Gastroesophageal sphincter (tissue), 4 donors: ENCODE data around the gene MRPL11. TPM values are rescaled to one million over a fixed set of nuclear protein-coding genes. Genes with fewer than 3 reads are reported as not detected.
"Not testable (repeated sequence)": the region's sequence is repeated elsewhere in the genome, so short reads cannot be mapped to it uniquely, and the experiment has no call there.

Experiments used
- ATAC-seq: fragments of 150-250 bp; one replicate; pipeline ENCODE4 v1.9.1; 2016; ENCODE audit warnings: mild to moderate bottlenecking, moderate library complexity
- H3K27ac ChIP-seq, 4 donors: fragments of 200-600 bp; sonication (generic) in 3 of 4; 1 replicate in 3 of 4; 2 replicates in 1 of 4; pipeline ENCODE4 v1.5.1; 2016 to 2019
- H3K27me3 ChIP-seq: fragments of 200-600 bp; sonication (generic); one replicate; pipeline ENCODE4 v1.5.1; 2019
- H3K36me3 ChIP-seq, 2 donors: fragments of 200-600 bp; sonication (generic); one replicate each; pipeline ENCODE4 v1.5.1; 2019; ENCODE audit warnings: control low read depth in 1 of 2
- H3K4me1 ChIP-seq, 3 donors: fragments of 200-600 bp; sonication (generic); 1 replicate in 2 of 3; 2 replicates in 1 of 3; pipeline ENCODE4 v1.5.1; 2016 to 2019; ENCODE audit warnings: control low read depth in 2 of 3
- H3K4me3 ChIP-seq, 2 donors: fragments of 200-600 bp; sonication (generic); one replicate each; pipeline ENCODE4 v1.5.1; 2019; ENCODE audit warnings: mild to moderate bottlenecking in 1 of 2, moderate library complexity in 1 of 2
- H3K9me3 ChIP-seq, 3 donors: fragments of 200-600 bp; sonication (generic); one replicate each; pipeline ENCODE4 v1.5.1; 2017 to 2019; ENCODE audit warnings: control low read depth in 2 of 3
- CTCF ChIP-seq, 4 experiments: fragments of 200-600 bp in 2 of 4; fragments of 450-650 bp in 2 of 4; sonication (generic) in 1 of 4; IDR thresholded peaks; one replicate each; pipeline ENCODE4 v1.5.1; 2017 to 2019; ENCODE audit warnings: antibody characterized with exemption in 4 of 4, mild to moderate bottlenecking in 2 of 4, moderate library complexity in 2 of 4
- EP300 ChIP-seq: sonication (generic); formaldehyde crosslinking; IDR thresholded peaks from one replicate; pipeline ENCODE4 v1.6.1; 2017; ENCODE audit warnings: antibody characterized with exemption, mild to moderate bottlenecking
- POLR2A ChIP-seq, 2 donors: fragments of 450-650 bp; IDR thresholded peaks; one replicate each; pipeline ENCODE4 v1.6.1; 2017; ENCODE audit warnings: antibody characterized with exemption in 2 of 2, mild to moderate bottlenecking in 2 of 2, moderate library complexity in 1 of 2
- POLR2AphosphoS5 ChIP-seq: sonication (generic); formaldehyde crosslinking; IDR thresholded peaks from one replicate; pipeline ENCODE4 v1.6.1; 2017; ENCODE audit warnings: antibody characterized with exemption
- WGBS, 2 donors: methylation state at CpG; one replicate each; pipeline ENCODE4 v1.1.5; 2018; ENCODE audit warnings: low coverage in 1 of 2; 5-methylcytosine and 5-hydroxymethylcytosine counted together
- total RNA-seq, 4 donors: library from RNA; depleted of rRNA; stranded (reverse); fragments of >200 nt; gene quantifications; one replicate each; pipeline ENCODE4 v1.1.0, GENCODE V29; 2016

MRPL11 gene
- total RNA-seq, 4 donors from 2014 or later = 36.3 to 48.1 (median 45.6) TPM

GRCh38 chr11:66440101-66440939, 1.7 kb upstream of the MRPL11 start:
- not testable (repeated sequence) for H3K27me3 ChIP-seq, H3K9me3 ChIP-seq, H3K27ac ChIP-seq, ATAC-seq, H3K4me3 ChIP-seq
- WGBS, 2 donors = 74 to 79% methylated on average over 2 to 6 of the region's 29 CpGs
- peaks cover 0 to 18% (median 7%) of the 10 kb centered on the region in 3 donors for H3K4me1 ChIP-seq
- H3K36me3 ChIP-seq = peaks cover 0 to 19% of the 10 kb centered on the region in 2 donors

- H3K4me3 ChIP-seq = peak overlapping the region; percentile 74 to 76
- TF ChIP-seq POLR2A (IDR thresholded peaks at IDR 0.05) (no peak), POLR2AphosphoS5 (no peak), CTCF (IDR thresholded peaks at IDR 0.05) (no peak), EP300 (no peak)
- H3K27ac ChIP-seq = peak overlapping the region; percentile 78 to 87 (median 84)
- WGBS, 2 donors = 2 to 21% methylated on average over 6 to 12 of the region's 12 CpGs
- no peaks in the 10 kb centered on the region for H3K27me3 ChIP-seq
- peaks cover 0 to 18% (median 7%) of the 10 kb centered on the region in 3 donors for H3K4me1 ChIP-seq
- no peaks in the 10 kb centered on the region for H3K9me3 ChIP-seq
- H3K36me3 ChIP-seq = peaks cover 0 to 42% of the 10 kb centered on the region in 2 donors
- ATAC-seq = no peak
Observed at GRCh38 chr11:66437979-66438503, 607 bp downstream of the MRPL11 start.

GRCh38 chr11:66432597-66432996, 6.1 kb downstream of the MRPL11 start:
- Histone ChIP-seq H3K27ac (no peak overlapping the region), H3K27me3 (no peaks in the 10 kb centered on the region), H3K9me3 (no peaks in the 10 kb centered on the region), H3K36me3 (peaks cover 0 to 57% of the 10 kb centered on the region in 2 donors), H3K4me1 (peaks cover 0 to 12% (median under 1%) of the 10 kb centered on the region in 3 donors), H3K4me3 (no peak overlapping the region)
- 83 to 87% methylated on average over 3 to 5 of the region's 7 CpGs for WGBS, 2 donors
- no peak for ATAC-seq
- no peak for TF ChIP-seq EP300
- no peak for TF ChIP-seq POLR2A (IDR thresholded peaks at IDR 0.05)
- no peak for TF ChIP-seq POLR2AphosphoS5
- TF ChIP-seq CTCF (IDR thresholded peaks at IDR 0.05) = no peak

- WGBS, 2 donors = 85 to 93% methylated on average over 2 to 8 of the region's 8 CpGs
- not testable (repeated sequence) for H3K4me3 ChIP-seq, H3K4me1 ChIP-seq, H3K27ac ChIP-seq, H3K27me3 ChIP-seq, H3K9me3 ChIP-seq, ATAC-seq
- H3K36me3 ChIP-seq = peaks cover 0 to 61% of the 10 kb centered on the region in 2 donors
Observed at GRCh38 chr11:66431871-66432329, 6.7 kb downstream of the MRPL11 start.

GRCh38 chr11:66431287-66431686, 7.4 kb downstream of the MRPL11 start:
- not testable (repeated sequence) for ATAC-seq, H3K9me3 ChIP-seq, H3K27ac ChIP-seq, H3K4me1 ChIP-seq, H3K27me3 ChIP-seq, H3K4me3 ChIP-seq
- peaks cover 0 to 61% of the 10 kb centered on the region in 2 donors for H3K36me3 ChIP-seq

- Histone ChIP-seq H3K27ac (no peak overlapping the region), H3K27me3 (no peaks in the 10 kb centered on the region), H3K4me1 (peaks cover 0 to 3% (median 0%) of the 10 kb centered on the region in 3 donors), H3K4me3 (no peak overlapping the region), H3K9me3 (no peaks in the 10 kb centered on the region), H3K36me3 (peaks cover 0 to 61% of the 10 kb centered on the region in 2 donors)
- ATAC-seq = peak; percentile 80
- TF ChIP-seq CTCF (IDR thresholded peaks at IDR 0.05) (peak in 3 of 4 experiments; percentile 87 to 89 (median 87)), EP300 (no peak)
- 14 to 23% methylated on average over 3 to 9 of the region's 9 CpGs for WGBS, 2 donors
Observed at GRCh38 chr11:66429983-66430602, 8.6 kb downstream of the MRPL11 start.
